GM18498 (cell line): Measurements from ENCODE around the gene PUS3.
A peak's percentile ranks its signal among the peaks of the same experiment; 100 is the strongest.
"Not testable (repeated sequence)": the region's sequence is repeated elsewhere in the genome, so short reads cannot be mapped to it uniquely, and the experiment has no call there.

Source experiments
- ATAC-seq: cut with Tn5 transposase; IDR thresholded peaks from one replicate; pipeline ENCODE4 v1.9.1; 2021; ENCODE audit warnings: mild to moderate bottlenecking, moderate library complexity; ENCODE audit not compliant: unreplicated experiment

The PUS3 gene

GRCh38 chr11:125922156-125922555, 19.1 kb upstream of the PUS3 start:
- ATAC-seq = no peak

- no peak for ATAC-seq
Observed at GRCh38 chr11:125921042-125921441, 18.0 kb upstream of the PUS3 start.

- no peak for ATAC-seq
Observed at GRCh38 chr11:125918140-125918840, 15.3 kb upstream of the PUS3 start.

- ATAC-seq = no peak
Observed at GRCh38 chr11:125916683-125917347, 13.8 kb upstream of the PUS3 start.

- not testable (repeated sequence) for ATAC-seq
Observed at GRCh38 chr11:125914601-125915000, 11.6 kb upstream of the PUS3 start.

- no peak for ATAC-seq
Observed at GRCh38 chr11:125910226-125910849, 7.3 kb upstream of the PUS3 start.

GRCh38 chr11:125904678-125905077, 1.7 kb upstream of the PUS3 start:
- no peak for ATAC-seq

- no peak for ATAC-seq
Observed at GRCh38 chr11:125903711-125904659, 979 bp upstream of the PUS3 start, which contains the start of gene DDX25. DDX25 (plus strand) TSS chr11:125904508; CDS start chr11:125904518, 10 bp downstream.

- ATAC-seq = no peak
Observed at GRCh38 chr11:125902277-125902926, 604 bp downstream of the PUS3 start.

- ATAC-seq = no peak
Observed at GRCh38 chr11:125901872-125902271, 1.1 kb downstream of the PUS3 start.

- no peak for ATAC-seq
Observed at GRCh38 chr11:125892994-125893393, 10.0 kb downstream of the PUS3 start.

- no peak for ATAC-seq
Observed at GRCh38 chr11:125892071-125892470, 10.9 kb downstream of the PUS3 start.

GRCh38 chr11:125890447-125891100, 12.4 kb downstream of the PUS3 start:
- ATAC-seq = no peak

- ATAC-seq = peak; percentile 85
Observed at GRCh38 chr11:125887373-125888324, 15.4 kb downstream of the PUS3 start, which contains the start of gene HYLS1. HYLS1 (plus strand) TSS chr11:125887668; CDS start chr11:125899369, 11,701 bp downstream.

- ATAC-seq = peak; percentile 36
Observed at GRCh38 chr11:125886997-125887372, 16.0 kb downstream of the PUS3 start.

GRCh38 chr11:125883375-125883774, 19.6 kb downstream of the PUS3 start:
- ATAC-seq = no peak

GRCh38 chr11:125881291-125881690, 21.7 kb downstream of the PUS3 start:
- no peak for ATAC-seq

- ATAC-seq = peak; percentile 81
Observed at GRCh38 chr11:125874556-125875124, 28.4 kb downstream of the PUS3 start.
